RWPE2 (cell line): ENCODE measurements around the gene CLCN6.

Source experiments
- ATAC-seq: fragments of 200-7000 bp; cut with Tn5 transposase; 3 replicates; pipeline ENCODE4 v1.9.1; 2021; ENCODE audit warnings: low read depth
- DNase-seq: peaks from one replicate; pipeline ENCODE4 v3.0.0-alpha.2; 2020; ENCODE audit warnings: low spot score
- H3K27ac ChIP-seq: fragments of 450-650 bp; 2 replicates; pipeline ENCODE4 v1.5.1; 2017; ENCODE audit warnings: mild to moderate bottlenecking; ENCODE audit not compliant: poor library complexity, severe bottlenecking
- H3K27me3 ChIP-seq: fragments of 250-450 bp; sonication (Bioruptor Pico); 2 replicates; pipeline ENCODE4 v1.5.1; 2021; ENCODE audit warnings: mild to moderate bottlenecking, moderate library complexity; ENCODE audit not compliant: insufficient read depth, poor library complexity, severe bottlenecking
- H3K36me3 ChIP-seq: fragments of 250-450 bp; sonication (Bioruptor Pico); 2 replicates; pipeline ENCODE4 v1.5.1; 2020; ENCODE audit warnings: low read depth, mild to moderate bottlenecking, moderate library complexity
- H3K4me1 ChIP-seq: fragments of 250-450 bp; sonication (Bioruptor Pico); 2 replicates; pipeline ENCODE4 v1.5.1; 2021; ENCODE audit warnings: mild to moderate bottlenecking, moderate library complexity; ENCODE audit not compliant: insufficient read depth, poor library complexity, severe bottlenecking
- H3K4me3 ChIP-seq: fragments of 250-450 bp; sonication (Bioruptor Pico); 2 replicates; pipeline ENCODE4 v1.5.1; 2021; ENCODE audit warnings: mild to moderate bottlenecking, moderate library complexity; ENCODE audit not compliant: severe bottlenecking
- H3K9me3 ChIP-seq: fragments of 250-450 bp; sonication (Bioruptor Pico); 2 replicates; pipeline ENCODE4 v1.5.1; 2021; ENCODE audit warnings: mild to moderate bottlenecking, moderate library complexity; ENCODE audit not compliant: severe bottlenecking
- TF ChIP-seq, protein P1 (sequence below): fragments of 450-650 bp; IDR thresholded peaks from one replicate; pipeline ENCODE4 v1.5.1; 2017; ENCODE audit warnings: mild to moderate bottlenecking, moderate library complexity; ENCODE audit not compliant: poor library complexity, severe bottlenecking

Gene CLCN6

DNA sequence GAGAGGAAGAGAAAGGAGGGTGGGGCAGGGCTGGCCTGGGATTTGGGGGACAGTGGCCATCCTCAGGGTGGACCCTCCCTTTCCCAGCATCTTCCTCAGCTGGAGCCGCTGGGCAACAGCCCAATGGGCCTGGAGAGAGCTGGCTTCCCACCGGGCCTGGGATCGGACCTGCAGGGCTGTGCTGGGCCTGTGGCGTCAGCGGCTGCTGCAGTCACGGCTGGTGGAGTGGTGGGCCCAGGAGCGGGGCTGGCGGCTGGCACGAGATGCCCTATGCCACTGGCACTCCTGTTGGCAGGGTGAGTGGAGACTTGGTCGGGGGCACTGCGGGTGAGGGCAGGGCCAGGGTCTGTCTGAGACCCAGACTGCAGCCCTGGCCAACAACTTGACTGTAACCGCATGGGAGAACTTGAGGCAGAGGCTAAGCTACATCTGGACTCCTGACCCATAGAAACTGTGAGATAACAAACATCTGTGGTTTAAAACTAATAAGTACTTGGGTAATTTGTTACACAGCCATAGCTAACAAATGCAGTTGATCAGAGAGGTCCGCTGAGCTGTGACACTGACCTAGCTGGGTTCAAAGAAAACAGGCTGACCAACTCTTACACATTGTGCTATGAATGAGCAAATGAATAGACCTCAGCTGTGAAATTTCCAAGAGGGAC is 26.1 kb upstream of the CLCN6 start:
- no peaks in the 10 kb centered on the region for H3K9me3 ChIP-seq
- ATAC-seq (no peak), DNase-seq (no peak)
- no peaks in the 10 kb centered on the region for H3K4me1 ChIP-seq
- H3K36me3 ChIP-seq = no peaks in the 10 kb centered on the region
- TF ChIP-seq, protein P1, sequence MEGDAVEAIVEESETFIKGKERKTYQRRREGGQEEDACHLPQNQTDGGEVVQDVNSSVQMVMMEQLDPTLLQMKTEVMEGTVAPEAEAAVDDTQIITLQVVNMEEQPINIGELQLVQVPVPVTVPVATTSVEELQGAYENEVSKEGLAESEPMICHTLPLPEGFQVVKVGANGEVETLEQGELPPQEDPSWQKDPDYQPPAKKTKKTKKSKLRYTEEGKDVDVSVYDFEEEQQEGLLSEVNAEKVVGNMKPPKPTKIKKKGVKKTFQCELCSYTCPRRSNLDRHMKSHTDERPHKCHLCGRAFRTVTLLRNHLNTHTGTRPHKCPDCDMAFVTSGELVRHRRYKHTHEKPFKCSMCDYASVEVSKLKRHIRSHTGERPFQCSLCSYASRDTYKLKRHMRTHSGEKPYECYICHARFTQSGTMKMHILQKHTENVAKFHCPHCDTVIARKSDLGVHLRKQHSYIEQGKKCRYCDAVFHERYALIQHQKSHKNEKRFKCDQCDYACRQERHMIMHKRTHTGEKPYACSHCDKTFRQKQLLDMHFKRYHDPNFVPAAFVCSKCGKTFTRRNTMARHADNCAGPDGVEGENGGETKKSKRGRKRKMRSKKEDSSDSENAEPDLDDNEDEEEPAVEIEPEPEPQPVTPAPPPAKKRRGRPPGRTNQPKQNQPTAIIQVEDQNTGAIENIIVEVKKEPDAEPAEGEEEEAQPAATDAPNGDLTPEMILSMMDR = no peak
- H3K27me3 ChIP-seq = no peaks in the 10 kb centered on the region
- no peak overlapping the region for H3K4me3 ChIP-seq
- H3K27ac ChIP-seq = no peak overlapping the region

GRCh38 chr1:11780380-11781147 is 25.4 kb upstream of the CLCN6 start:
- no peaks in the 10 kb centered on the region for H3K27me3 ChIP-seq
- TF ChIP-seq, protein P1 = no peak
- ATAC-seq = no peak
- no peak overlapping the region for H3K4me3 ChIP-seq
- no peak overlapping the region for H3K27ac ChIP-seq
- H3K36me3 ChIP-seq = no peaks in the 10 kb centered on the region
- H3K4me1 ChIP-seq = no peaks in the 10 kb centered on the region
- DNase-seq = no peak
- H3K9me3 ChIP-seq = no peaks in the 10 kb centered on the region

- H3K36me3 ChIP-seq = no peaks in the 10 kb centered on the region
- H3K4me1 ChIP-seq = no peaks in the 10 kb centered on the region
- no peaks in the 10 kb centered on the region for H3K9me3 ChIP-seq
- TF ChIP-seq, protein P1 = no peak
- no peak for DNase-seq
- no peak overlapping the region for H3K27ac ChIP-seq
- peak; percentile 32; the same call in 1 of the 3 replicates for ATAC-seq
- no peak overlapping the region for H3K4me3 ChIP-seq
- H3K27me3 ChIP-seq = no peaks in the 10 kb centered on the region
Measured at GRCh38 chr1:11781297-11781696, 24.7 kb upstream of the CLCN6 start.

GRCh38 chr1:11782127-11782708 is 23.8 kb upstream of the CLCN6 start:
- no peak overlapping the region for H3K4me3 ChIP-seq
- H3K36me3 ChIP-seq = no peaks in the 10 kb centered on the region
- H3K9me3 ChIP-seq = no peaks in the 10 kb centered on the region
- TF ChIP-seq, protein P1 = no peak
- DNase-seq (no peak), ATAC-seq (no peak)
- no peak overlapping the region for H3K27ac ChIP-seq
- H3K27me3 ChIP-seq = no peaks in the 10 kb centered on the region
- H3K4me1 ChIP-seq = peaks cover 1% of the 10 kb centered on the region
